Adrenal gland (tissue), 5 donors: ENCODE measurements around the gene NHS.

Experiments used
- POLR2A ChIP-seq, 2 donors: fragments of 450-650 bp; IDR thresholded peaks; one replicate each; pipeline ENCODE4 v1.6.1; 2017; ENCODE audit warnings: antibody characterized with exemption in 2 of 2, mild to moderate bottlenecking in 2 of 2, moderate library complexity in 1 of 2
- TF ChIP-seq, protein P1 (sequence below), 6 experiments: fragments of 450-650 bp in 4 of 6; fragments of 200-600 bp in 2 of 6; sonication (generic) in 1 of 6; IDR thresholded peaks; 1 replicate in 5 of 6; 2 replicates in 1 of 6; pipeline versions ENCODE4 v1.5.1 to v1.8.0; 2016 to 2021; ENCODE audit warnings: antibody characterized with exemption in 6 of 6, mild to moderate bottlenecking in 2 of 6, moderate library complexity in 1 of 6
- donor health status: DM: no; HTN: no; CAD: no.

DNA sequence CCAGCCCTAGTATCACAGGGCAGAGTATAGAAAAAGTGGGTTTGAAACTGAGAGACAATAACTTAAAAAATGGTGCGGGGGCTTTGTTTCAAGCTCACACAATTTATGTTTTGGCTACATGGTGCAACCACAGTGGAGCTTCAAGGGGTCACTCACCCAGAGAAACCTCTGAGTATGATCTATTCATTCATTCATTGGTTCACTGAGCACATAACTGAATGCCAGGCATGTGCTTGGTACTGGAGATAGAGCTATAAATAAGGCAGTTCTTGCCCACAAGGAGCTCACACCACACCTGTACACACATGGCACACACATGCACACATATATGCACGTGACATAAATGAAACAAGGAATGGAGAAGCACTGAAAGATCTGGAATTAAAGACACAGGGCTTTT lies 171.4 kb downstream of the NHS start:
- TF ChIP-seq, protein P1, sequence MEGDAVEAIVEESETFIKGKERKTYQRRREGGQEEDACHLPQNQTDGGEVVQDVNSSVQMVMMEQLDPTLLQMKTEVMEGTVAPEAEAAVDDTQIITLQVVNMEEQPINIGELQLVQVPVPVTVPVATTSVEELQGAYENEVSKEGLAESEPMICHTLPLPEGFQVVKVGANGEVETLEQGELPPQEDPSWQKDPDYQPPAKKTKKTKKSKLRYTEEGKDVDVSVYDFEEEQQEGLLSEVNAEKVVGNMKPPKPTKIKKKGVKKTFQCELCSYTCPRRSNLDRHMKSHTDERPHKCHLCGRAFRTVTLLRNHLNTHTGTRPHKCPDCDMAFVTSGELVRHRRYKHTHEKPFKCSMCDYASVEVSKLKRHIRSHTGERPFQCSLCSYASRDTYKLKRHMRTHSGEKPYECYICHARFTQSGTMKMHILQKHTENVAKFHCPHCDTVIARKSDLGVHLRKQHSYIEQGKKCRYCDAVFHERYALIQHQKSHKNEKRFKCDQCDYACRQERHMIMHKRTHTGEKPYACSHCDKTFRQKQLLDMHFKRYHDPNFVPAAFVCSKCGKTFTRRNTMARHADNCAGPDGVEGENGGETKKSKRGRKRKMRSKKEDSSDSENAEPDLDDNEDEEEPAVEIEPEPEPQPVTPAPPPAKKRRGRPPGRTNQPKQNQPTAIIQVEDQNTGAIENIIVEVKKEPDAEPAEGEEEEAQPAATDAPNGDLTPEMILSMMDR (IDR thresholded peaks at IDR 0.05), result no peak
- TF ChIP-seq POLR2A (IDR thresholded peaks at IDR 0.05), result no peak
